GM18870 (cell line): Measurements from ENCODE around the gene GSTCD.
"Not testable (repeated sequence)": the region's sequence is repeated elsewhere in the genome, so short reads cannot be mapped to it uniquely, and the experiment has no call there.

Source experiments
- ATAC-seq: cut with Tn5 transposase; IDR thresholded peaks from one replicate; pipeline ENCODE4 v1.9.1; 2021; ENCODE audit warnings: moderate library complexity; ENCODE audit not compliant: unreplicated experiment

Gene GSTCD

DNA sequence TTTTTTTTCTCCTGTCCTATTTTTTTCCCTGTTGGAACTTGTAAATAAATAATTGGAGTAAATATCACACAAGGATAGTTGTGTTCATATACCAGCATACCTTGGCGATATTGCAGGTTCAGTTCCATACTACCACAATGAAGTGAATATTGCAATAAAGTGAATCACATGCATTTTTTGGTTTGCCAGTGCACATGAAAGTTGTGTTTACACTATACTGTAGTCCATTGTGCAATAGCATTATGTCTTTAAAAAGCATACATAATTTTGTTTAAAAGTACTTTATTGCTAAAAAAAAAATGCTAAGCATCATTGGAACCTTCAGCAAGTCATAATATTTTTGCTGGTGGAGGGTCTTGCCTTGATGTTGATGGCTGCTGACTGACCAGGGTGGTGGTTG is 88.6 kb downstream of the GSTCD start:
- no peak for ATAC-seq

DNA sequence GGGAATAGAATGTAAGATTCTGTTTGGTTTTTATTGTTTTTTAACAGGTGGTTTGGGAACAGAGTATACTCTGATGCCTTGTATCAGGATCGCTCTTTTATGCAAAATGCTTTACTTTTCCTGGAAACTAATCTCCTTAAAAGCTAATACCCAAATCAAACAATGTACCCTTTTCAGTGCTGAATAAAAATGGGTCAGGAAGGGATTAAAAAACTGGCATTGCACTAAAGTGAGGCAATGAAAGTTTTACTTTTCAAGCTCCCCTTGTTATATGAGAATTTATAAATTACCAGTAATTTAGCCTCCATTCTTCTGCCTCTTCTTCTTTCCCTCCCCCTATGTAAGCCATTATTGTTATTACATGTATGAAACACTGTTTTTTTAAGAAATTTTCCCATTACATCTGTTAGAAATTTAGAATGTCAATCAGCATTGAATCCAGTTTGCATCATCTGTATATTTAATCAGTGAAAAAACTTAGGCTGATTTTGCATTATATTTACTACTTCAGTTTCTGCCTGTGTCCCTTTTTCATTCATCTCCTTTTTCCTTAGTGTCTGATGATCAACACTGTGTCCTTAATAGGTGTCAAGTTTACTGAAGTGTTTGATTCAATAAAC is 97.0 kb downstream of the GSTCD start:
- no peak for ATAC-seq

DNA sequence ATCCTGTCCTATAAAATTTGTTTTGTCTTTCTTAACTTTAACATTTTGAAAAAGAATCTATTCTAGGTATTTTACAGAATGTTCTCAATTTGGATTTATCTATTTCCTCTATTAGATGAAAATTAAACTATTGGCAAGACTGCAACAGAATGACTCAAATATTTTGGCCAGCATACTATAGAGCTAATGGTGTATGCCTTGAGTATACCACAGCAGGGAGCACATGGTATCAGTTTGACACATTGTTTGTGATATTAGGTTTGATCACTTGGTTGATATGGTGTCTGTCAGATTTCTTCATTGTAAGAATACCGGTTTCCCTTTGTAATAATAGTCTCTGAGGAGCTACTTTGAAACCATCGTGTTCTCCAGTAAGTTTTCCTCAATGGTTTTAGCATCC is 98.9 kb downstream of the GSTCD start:
- ATAC-seq, result no peak

DNA sequence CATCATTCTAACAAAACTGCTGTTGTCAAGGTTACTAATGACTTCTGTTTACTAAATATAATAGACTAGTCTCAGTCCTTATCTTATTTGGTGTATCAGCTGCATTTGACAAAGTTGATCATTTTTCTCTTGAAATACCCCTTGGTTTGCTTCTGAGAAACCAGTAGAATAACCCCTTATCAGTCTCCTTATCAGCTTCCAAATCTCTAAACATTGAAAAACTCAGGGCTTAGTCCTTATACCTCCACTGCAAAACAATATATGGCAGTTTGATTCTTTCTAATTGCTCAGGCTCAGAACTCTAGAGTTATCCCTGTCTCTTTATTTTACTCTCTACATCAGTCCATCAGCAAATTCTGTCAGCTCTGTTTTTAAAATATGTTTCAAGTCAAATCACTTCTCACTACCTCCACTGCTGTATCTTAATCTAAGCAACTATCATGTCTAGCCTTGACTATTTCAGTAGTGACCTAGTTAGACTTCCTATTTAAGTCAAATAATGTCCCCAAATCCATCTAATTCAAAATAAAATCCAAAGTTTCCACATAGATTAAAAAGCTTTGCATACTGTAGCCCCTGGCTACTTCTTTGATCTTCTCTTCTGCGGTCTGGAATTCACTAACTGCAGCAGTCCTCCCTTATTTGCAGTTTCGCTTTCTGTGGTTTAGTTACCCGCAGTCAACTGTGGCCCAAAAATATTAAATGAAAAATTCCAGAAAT is 99.6 kb downstream of the GSTCD start:
- no peak for ATAC-seq

DNA sequence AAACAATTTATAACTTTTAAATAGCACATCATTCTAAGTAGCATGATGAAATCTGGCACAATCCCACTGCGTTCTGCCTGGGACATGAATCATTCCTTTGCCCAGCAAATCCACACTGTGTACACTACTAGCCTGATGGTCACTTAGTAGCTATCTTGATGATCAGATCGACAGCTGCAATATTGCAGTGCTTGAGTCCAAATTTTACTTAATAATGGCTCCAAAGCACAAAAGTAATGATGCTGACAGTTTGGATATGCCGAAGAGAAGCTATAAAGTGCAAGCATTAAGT is 100.1 kb downstream of the GSTCD start:
- ATAC-seq, result no peak

DNA sequence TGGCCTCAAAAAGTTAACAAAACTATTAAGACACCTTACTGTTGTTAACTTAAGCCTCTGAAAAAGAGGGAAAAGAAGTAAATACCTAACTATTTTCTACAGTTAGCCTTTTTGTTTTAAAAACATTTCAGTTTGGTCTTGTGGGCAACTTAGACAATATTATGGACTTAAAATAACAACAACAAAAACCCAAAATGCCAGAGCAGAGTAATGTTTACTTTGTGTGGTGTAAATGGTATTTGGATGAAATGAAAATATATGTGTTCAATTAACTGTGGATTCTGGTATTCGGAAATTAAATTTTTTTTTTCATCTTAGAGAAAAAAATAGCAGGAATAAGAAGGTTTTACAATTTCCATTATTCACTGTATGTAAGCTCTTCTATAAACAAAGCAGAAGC is 107.1 kb downstream of the GSTCD start:
- ATAC-seq, result no peak

DNA sequence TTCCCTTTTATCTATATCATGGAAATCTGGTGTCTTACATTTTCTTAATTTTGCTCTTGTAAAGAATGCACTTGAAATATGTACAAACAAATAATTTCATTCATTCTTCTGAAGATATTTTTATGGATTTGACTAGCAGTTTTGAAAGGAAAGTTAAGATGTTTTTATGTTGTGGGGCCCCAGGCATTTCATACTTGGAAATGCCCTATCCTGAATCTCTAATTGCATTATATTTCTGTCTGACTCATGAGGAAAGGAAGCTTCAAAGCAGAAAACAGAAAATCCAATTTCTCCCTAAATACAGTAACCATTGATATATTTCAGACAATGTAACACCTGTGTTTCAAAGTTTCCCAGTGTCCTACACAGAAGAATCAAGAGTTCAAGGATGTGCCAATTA is 113.5 kb downstream of the GSTCD start:
- ATAC-seq, result no peak

DNA sequence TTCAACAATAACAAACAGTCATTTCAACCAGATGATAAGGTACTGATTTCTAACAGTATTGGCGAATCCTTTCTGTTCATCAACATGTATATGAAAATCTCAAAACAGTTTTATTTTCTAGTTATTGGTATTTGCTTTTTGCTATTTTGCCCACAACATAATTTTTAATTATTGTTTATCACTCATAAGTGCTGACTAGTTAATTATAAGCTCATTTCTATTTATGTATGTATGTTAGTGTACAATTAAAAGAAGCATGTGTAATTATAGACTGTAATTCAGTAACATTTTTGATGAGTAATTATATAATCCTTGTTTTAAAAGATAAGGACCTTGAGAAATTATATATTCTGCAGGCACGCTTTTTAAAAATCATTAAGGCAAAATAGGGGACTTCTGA is 119.5 kb downstream of the GSTCD start:
- no peak for ATAC-seq

DNA sequence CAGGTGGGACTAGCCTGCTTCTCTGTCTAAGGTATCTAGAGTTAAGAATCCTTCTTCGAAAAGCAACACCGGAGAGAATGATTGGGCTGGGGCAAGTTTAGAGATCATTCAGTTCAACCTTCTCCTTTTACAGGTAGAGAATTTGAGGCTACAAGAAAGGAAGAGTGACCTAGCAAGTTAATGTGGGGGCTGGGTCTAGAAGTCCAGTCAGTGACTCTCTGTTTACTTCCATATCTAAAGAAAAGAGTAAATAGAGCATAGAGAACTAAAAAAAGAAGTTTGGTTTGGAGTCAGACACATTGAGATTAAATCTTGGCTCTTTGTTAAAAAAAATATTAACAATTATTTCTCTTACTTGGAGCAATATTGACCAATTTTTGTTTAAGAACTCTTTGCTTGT is 122.6 kb downstream of the GSTCD start:
- no peak for ATAC-seq

DNA sequence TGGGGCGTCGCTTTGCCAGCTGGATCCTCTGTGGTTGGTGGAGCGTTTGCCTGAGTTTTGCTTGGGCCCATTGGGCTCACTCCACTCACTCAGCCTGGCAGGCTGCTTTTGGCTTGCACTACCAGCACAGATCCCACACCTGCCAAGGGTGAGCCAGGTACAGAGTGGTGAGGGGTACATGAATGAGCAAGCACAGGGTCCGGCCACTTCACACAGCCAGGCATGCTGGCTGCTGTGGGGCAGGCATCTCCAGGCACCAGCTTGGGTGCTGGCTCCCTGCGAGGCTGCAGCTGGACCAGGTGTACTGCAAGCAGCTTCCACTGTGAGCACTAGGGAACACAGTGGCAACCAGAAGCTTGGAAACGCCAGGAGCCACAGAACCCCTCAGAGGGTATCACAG is 126.6 kb downstream of the GSTCD start:
- ATAC-seq, result no peak

DNA sequence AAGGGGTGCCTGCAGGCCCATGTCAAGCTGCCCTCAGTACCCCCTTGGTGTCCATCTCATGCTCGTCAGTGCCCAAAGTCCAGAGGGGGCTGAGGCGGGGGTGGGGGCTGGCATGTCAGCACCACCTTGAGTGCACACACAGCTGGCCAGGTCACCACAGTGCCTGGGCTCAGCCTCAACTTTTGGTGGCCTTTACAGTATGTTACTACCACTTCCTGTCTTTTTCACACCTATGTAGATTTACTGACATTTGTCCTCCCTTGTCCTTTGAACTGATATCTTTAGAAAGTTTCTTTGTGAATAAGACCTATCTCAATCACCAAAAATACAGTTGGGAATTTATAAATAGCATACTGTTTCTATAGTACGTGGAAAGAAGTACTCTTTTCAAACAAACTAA is 128.0 kb downstream of the GSTCD start:
- ATAC-seq, result no peak

DNA sequence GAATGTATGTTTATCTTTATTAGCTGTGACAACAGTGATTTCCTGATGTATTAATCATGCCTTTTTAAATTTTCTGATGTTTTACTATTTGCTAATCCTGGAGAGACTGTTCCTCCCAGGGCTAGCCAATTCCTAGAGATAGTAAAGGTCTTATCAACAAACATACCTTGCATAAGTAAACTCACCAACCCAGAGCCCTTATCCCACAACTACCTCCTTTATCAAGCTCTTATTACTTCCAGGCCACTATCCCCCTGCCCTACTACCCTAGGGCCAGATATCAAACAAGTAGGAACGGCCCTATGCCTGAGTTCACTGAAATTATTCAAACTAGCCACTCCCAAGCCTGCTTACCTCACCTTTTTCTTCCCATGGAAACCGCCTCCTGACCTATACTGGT is 128.5 kb downstream of the GSTCD start:
- no peak for ATAC-seq

DNA sequence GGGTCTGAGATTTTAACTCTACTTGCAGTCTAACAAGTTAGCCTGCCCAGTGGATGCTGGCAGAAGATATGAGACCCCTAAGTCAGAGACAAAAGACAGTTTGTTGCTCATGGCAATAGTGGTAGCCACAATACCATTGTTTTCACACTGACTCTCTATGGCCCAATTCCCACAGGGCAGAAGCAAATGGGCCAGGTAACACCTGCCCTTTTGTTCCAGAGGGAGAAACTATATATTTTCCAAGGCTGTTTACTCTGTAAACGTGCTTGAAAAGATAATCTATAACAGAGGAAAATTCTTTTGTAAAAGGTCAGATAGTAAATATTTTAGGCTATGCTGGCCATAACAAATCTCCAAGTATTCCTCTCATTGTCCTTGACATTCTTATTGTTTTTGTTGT is 129.5 kb downstream of the GSTCD start:
- no peak for ATAC-seq

DNA sequence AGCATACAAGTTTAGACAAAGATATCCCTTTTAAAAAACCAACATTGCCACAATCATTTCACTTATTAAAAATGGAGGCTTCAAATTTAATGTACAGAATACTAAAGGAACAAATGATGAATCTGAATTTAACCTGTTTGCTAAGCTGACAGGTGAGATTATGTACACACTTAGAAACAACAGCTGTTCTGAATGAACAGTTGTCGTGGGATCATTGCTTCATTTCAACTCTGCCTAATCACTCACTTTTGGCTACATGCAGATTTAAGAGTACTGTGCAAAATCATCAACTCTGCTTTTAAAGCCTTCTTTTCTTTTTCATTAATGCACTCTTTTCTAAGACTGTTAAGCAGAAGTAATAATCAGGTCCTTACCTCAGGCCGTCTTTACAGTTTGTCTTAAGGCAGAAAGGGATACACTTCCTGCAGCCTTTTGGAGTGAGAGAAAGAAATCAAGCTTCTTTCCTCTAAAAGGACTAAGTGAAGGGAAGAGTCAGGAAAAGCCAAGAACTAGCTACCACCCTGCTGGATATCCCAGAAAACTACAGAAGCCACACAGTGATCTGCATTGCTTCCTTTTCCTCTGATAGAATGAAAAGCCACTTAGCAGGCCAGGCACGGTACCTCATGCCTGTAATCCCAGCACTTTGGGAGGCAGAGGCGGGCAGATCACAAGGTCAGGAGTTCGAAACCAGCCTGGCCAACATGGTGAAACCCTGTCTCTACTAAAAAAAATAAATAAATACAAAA is 132.0 kb downstream of the GSTCD start:
- no peak for ATAC-seq

DNA sequence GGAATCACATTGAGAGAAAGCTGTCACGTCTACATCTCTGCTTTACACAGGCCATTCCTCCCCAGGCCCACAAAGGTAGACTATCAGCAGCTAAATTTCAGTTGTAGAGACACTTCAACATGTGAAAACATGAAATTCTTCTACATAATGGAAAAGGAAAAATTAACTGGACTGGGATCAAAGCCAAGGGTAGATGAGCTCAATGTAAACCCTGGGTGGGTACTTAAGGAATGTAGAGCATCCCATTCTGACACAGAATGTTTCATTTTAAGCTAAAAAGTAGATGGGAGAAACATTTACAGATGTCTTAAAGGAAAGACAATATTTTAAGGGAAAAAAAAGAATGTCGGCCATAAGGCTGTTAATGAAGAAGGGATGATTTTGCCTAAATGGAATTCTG is 135.4 kb downstream of the GSTCD start:
- ATAC-seq, result no peak

DNA sequence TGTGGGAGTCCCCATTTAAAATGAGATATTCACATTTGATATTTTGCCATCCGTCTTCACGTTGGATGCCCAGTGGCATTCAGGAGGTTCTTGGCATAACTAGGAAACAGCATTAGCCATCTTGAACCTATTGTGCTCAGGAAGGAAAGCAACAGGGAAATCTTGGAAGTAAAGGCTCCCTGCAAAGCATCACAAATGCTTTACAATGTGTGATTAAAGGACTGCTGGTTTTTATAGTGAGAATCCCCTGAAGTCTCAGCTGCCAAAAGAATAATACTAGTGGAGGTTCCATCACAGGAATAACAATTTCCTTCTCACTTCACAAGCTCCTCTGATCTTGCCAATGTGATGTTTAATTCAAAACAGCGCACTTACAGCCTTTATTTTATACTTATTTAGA is 137.0 kb downstream of the GSTCD start:
- ATAC-seq, result no peak

DNA sequence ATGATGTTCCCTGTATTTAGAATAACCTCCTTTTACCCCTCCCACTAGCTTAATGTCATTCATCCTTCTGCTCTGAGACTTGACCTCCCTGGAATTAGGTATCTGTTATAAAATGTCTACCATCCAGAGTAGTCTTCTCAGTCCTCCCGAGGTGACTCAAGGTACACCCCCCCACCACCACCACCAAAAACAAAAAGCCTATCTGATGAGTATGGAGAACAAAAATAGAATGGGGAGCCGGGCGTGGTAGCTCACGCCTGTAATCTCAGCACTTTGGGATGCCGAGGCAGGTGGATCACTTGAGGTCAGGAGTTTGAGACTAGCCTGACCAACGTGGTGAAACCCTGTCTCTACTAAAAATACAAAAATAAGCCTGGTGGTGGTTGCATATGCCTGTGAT is 139.8 kb downstream of the GSTCD start:
- ATAC-seq, result not testable (repeated sequence)

DNA sequence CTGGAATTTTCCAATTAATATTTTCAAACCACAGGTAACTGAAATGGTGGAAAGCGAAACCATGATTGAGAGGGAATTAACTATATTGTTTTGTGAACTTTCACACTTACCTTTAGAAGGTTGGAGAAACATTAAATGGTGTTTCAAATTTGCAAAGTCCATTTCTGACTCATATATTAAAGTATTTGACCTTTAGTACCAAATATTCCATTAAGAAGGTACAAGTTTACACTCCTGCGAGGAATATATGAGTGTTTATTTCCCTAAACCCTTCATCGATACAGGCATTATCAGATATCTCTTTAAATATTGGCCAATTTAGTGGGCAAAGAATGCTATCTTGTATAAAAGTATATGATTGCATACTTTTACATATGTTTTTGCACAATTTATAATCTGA is 142.6 kb downstream of the GSTCD start:
- no peak for ATAC-seq

DNA sequence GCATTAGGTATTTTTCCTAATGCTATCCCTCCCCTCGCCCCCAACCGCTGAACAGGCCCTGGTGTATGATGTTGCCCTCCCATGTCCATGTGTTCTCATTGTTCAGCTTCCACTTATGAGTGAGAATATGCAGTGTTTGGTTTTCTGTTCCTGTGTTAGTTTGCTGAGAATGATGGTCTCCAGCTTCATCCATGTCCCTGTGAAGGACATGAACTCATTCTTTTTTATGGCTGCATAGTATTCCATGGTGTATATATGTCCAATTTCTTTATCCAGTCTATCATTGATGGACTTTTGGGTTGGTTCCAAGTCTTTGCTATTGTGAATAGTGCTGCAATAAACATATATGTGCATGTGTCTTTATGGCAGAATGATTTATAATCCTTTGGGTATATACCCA is 143.6 kb downstream of the GSTCD start:
- ATAC-seq, result not testable (repeated sequence)

DNA sequence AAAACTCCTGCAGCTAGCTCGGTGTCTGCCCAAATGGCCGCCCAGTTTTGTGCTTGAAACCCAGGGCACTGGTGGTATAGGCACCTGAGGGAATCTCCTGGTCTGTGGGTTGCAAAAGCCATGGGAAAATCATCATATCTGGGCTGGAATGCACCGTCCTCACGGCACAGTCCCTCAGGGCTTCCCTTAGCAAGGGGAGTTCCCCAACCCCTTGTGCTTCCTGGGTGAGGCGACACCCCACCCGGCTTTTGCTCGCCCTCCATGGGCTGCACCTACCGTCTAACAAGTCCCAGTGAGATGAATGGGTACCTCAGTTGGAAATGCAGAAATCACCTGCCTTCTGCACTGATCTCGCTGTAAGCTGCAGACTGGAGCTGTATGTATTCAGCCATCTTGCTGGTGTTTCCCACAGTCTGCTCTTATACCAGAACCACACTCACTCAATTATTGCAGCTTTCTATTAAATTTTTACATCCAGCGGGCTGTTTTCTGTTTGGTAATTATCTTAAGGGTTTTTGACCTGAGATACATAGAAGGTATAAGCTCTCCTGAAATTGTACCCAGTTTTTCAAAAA is 150.0 kb downstream of the GSTCD start:
- no peak for ATAC-seq

DNA sequence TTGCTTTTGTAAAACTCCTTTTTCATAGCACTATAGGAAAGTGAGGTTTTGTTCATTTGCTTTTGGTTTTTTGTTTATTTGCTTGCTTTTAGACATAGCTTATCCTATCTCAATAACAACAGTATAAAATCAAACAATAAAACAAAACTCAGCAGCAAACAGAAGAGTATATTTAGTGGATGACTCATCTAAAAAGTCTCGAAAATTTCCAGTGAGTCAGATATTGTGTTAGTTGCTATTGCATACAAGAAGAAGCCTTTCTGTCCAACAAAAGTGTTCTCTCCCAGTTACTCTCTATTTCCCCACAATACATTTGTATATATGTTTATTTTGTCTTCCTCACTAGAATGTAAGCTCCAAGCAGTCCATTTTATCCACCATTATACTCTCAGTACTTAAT is 150.6 kb downstream of the GSTCD start:
- no peak for ATAC-seq

DNA sequence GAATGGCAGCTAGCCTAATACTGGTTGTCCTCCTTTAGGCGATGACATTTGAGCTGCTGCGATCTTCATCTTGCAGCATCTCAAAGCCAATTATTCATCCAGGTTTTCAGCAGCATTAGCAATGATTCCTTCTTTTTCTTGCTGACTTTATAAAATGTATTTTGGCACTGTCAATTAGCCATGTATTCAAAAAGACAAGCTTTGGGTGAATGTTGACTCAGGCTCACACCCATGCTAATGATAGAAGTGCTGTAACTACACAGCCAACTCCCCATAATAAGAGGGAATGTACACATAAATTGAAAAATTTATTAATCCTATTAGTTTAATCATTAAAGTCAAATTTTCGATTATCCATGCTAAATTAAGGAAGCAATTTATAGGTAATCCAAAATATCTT is 162.4 kb downstream of the GSTCD start:
- ATAC-seq, result no peak
